ENCODE measurements around the gene GCM1. TPM values are rescaled to one million over a fixed set of nuclear protein-coding genes. Genes with fewer than 3 reads are reported as not detected.

Gene GCM1
- total RNA-seq, 4 donors from 2014 or later = not detected

GRCh38 chr6:53090576-53090975 lies 58.1 kb downstream of the GCM1 start:
- Histone ChIP-seq H3K4me1 (no peaks in the 10 kb centered on the region), H3K36me3 (peaks cover 64 to 70% of the 10 kb centered on the region in 2 donors), H3K4me3 (replicated peaks in 1 of 3) (no peak overlapping the region), H3K27ac (no peak overlapping the region), H3K9me3 (no peaks in the 10 kb centered on the region), H3K27me3 (no peaks in the 10 kb centered on the region)
- TF ChIP-seq CTCF (IDR thresholded peaks at IDR 0.05) (no peak), POLR2A (IDR thresholded peaks at IDR 0.05) (no peak)
- 95 to 96% methylated on average over 2 of the region's 2 CpGs for WGBS, 2 donors
- no peak for DNase-seq
- intact Hi-C loops (cut with DNase I) = no loop called here

DNA sequence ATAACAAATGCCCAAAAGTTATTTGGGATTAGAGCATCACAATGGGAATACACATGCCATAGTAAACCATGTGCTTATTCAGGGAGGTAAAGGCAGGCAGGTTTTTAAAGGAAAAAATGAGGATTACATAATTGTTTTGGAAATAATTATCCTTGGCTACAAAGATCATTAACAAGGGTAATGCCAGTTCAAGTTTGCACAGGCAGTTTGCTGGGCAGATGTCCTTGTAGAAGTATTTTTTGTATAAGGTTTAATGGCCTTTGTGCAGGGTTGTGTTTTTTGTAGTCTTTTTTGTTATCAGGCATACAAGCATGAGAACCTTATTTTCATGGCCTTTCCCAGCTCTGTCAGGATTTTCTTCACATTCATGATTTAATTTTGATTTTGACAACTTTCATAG lies 58.7 kb downstream of the GCM1 start:
- no peaks in the 10 kb centered on the region for H3K9me3 ChIP-seq
- DNase-seq = no peak
- H3K36me3 ChIP-seq = peaks cover 57 to 70% of the 10 kb centered on the region in 2 donors
- H3K27me3 ChIP-seq = no peaks in the 10 kb centered on the region
- intact Hi-C loops (cut with DNase I) = no loop called here
- TF ChIP-seq CTCF (IDR thresholded peaks at IDR 0.05) (no peak), POLR2A (IDR thresholded peaks at IDR 0.05) (no peak)
- no peak overlapping the region for H3K4me3 ChIP-seq (replicated peaks in 1 of 3)
- H3K27ac ChIP-seq = no peak overlapping the region
- no peaks in the 10 kb centered on the region for H3K4me1 ChIP-seq

DNA sequence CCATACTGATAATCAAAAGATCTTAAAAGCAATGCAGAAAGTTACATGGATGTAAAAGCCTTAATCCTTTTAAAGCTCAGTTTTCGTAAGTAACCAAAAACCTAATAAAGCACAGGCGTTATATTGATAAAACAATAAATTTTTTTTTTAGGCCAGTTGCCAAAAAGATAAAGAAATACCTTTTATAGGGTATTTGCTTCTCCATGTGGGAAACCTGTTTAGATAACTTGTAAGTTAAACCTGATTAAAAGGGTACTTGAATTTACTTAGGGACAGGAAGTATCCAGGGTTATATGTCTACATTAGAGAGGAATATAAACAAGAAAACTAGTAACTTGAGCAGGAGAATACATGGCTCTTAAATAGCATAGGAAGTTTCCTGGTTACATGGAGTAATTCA lies 62.3 kb downstream of the GCM1 start:
- no peak for TF ChIP-seq CTCF (IDR thresholded peaks at IDR 0.05)
- no peak for TF ChIP-seq POLR2A (IDR thresholded peaks at IDR 0.05)
- WGBS, 2 donors = 49 to 78% methylated on average over 2 of the region's 2 CpGs

GRCh38 chr6:53080813-53081212 lies 67.8 kb downstream of the GCM1 start:
- H3K36me3 ChIP-seq = peaks cover 55 to 61% of the 10 kb centered on the region in 2 donors
- no peak overlapping the region for H3K4me3 ChIP-seq (replicated peaks in 1 of 3)
- no peaks in the 10 kb centered on the region for H3K9me3 ChIP-seq
- H3K4me1 ChIP-seq = no peaks in the 10 kb centered on the region
- no peaks in the 10 kb centered on the region for H3K27me3 ChIP-seq
- TF ChIP-seq POLR2A (IDR thresholded peaks at IDR 0.05) (no peak), CTCF (IDR thresholded peaks at IDR 0.05) (no peak)
- no peak for DNase-seq
- no peak overlapping the region for H3K27ac ChIP-seq
- intact Hi-C loops (cut with DNase I) = no loop called here
- WGBS, 2 donors = 95 to 98% methylated on average over 1 of the region's 1 CpG

More for the DNA sequence above, 62.3 kb downstream of the GCM1 start:
- Histone ChIP-seq H3K4me1 (no peaks in the 10 kb centered on the region), H3K27ac (no peak overlapping the region), H3K9me3 (no peaks in the 10 kb centered on the region), H3K27me3 (no peaks in the 10 kb centered on the region), H3K4me3 (replicated peaks in 1 of 3) (no peak overlapping the region), H3K36me3 (peaks cover 52 to 74% of the 10 kb centered on the region in 2 donors)
- intact Hi-C loops (cut with DNase I) = no loop called here
- no peak for DNase-seq

Small RNAs within 50 kb of the gene (small RNA-seq; reads per million reads assigned to genes)
- not detected for gene RN7SL244P
- not detected for gene RNU6-464P

Other genes with a start within 250 kb of the GCM1 start
- gene GSTA3, start 239.1 kb downstream of the GCM1 start, total RNA-seq = not detected
- gene GSTA4, start 153.6 kb downstream of the GCM1 start, total RNA-seq = 10 to 100 TPM; 20.9 to 24.7 (median 24.6) TPM
- 10 to 100 TPM; 10.5 to 17.4 (median 13.5) TPM for gene CILK1, start 87.0 kb downstream of the GCM1 start, total RNA-seq
- gene FBXO9, start 83.4 kb downstream of the GCM1 start, total RNA-seq = 10 to 100 TPM; 62.1 to 77.4 (median 76.4) TPM
- 100 to 1,000 TPM in 1 of 4 donors, 10 to 100 TPM in 3; 74.8 to 110 (median 90.6) TPM for gene ELOVL5, start 200.1 kb upstream of the GCM1 start, total RNA-seq

All from thyroid gland (tissue), 4 donors.